Spleen (tissue), 11 donors: ENCODE measurements around the gene KCNJ5. TPM values are rescaled to one million over a fixed set of nuclear protein-coding genes. Genes with fewer than 3 reads are reported as not detected.

ENCODE experiments used
- DNase-seq: peaks from one replicate; pipeline ENCODE4 v3.0.0-alpha.2; 2020
- H3K27ac ChIP-seq, 8 donors: fragments of 200-600 bp; sonication (generic) in 7 of 8; 1 replicate in 4 of 8; 2 replicates in 4 of 8; pipeline versions ENCODE4 v1.5.0 to v1.8.0; 2016 to 2021; ENCODE audit warnings: inconsistent platforms in 4 of 8, mild to moderate bottlenecking in 4 of 8, moderate library complexity in 1 of 8
- H3K27me3 ChIP-seq, 7 donors: fragments of 200-600 bp; sonication (generic) in 6 of 7; replicated peaks in 1 of 7; 1 replicate in 4 of 7; 2 replicates in 3 of 7; pipeline versions ENCODE4 v1.5.0 to v1.8.0; 2016 to 2021; ENCODE audit warnings: inconsistent platforms in 3 of 7, mild to moderate bottlenecking in 1 of 7
- H3K36me3 ChIP-seq, 6 donors: fragments of 200-600 bp; sonication (generic) in 5 of 6; 1 replicate in 4 of 6; 2 replicates in 2 of 6; pipeline versions ENCODE4 v1.5.0 to v1.8.0; 2016 to 2021; ENCODE audit warnings: inconsistent platforms in 2 of 6
- H3K4me1 ChIP-seq, 6 donors: fragments of 200-600 bp; sonication (generic) in 5 of 6; 1 replicate in 3 of 6; 2 replicates in 3 of 6; pipeline versions ENCODE4 v1.5.0 to v1.8.0; 2016 to 2021; ENCODE audit warnings: inconsistent platforms in 3 of 6
- H3K4me3 ChIP-seq, 8 donors: fragments of 200-600 bp; sonication (generic) in 7 of 8; 1 replicate in 4 of 8; 2 replicates in 4 of 8; pipeline versions ENCODE4 v1.5.0 to v1.8.0; 2016 to 2021; ENCODE audit warnings: inconsistent platforms in 4 of 8, mild to moderate bottlenecking in 4 of 8, moderate library complexity in 2 of 8
- H3K9me3 ChIP-seq, 8 donors: fragments of 200-600 bp; sonication (generic) in 7 of 8; 1 replicate in 4 of 8; 2 replicates in 4 of 8; pipeline versions ENCODE4 v1.5.0 to v1.8.0; 2016 to 2021; ENCODE audit warnings: inconsistent platforms in 4 of 8
- CTCF ChIP-seq, 11 experiments: fragments of 200-600 bp in 7 of 11; fragments of 450-650 bp in 4 of 11; sonication (generic) in 4 of 11; IDR thresholded peaks in 8 of 11; conservative IDR thresholded peaks in 3 of 11; 1 replicate in 7 of 11; 2 replicates in 4 of 11; pipeline versions ENCODE4 v1.4.0 to v1.8.0; 2016 to 2021; ENCODE audit warnings: antibody characterized with exemption in 11 of 11, inconsistent platforms in 4 of 11, mild to moderate bottlenecking in 1 of 11
- POLR2A ChIP-seq, 3 donors: fragments of 450-650 bp; IDR thresholded peaks; one replicate each; pipeline ENCODE4 v1.5.1; 2017; ENCODE audit warnings: antibody characterized with exemption in 3 of 3, mild to moderate bottlenecking in 1 of 3
- POLR2AphosphoS5 ChIP-seq, 3 donors: sonication (generic); formaldehyde crosslinking; IDR thresholded peaks; one replicate each; pipeline ENCODE4 v1.5.1; 2017; ENCODE audit warnings: antibody characterized with exemption in 3 of 3
- WGBS, 5 donors: extraction: QIAGEN DNeasy Blood & Tissue Kit in 3 of 5; methylation state at CpG; one replicate each; pipeline versions ENCODE4 v1.1.5 to v1.1.7; 2013 to 2018; 5-methylcytosine and 5-hydroxymethylcytosine counted together
- intact Hi-C: fragments of 100-400 bp; cut with DNase I; formaldehyde crosslinking; loops from one replicate; pipeline ENCODE4 v1.15.0; 2023; ENCODE audit warnings: low total_unique reads
- polyA plus RNA-seq, 3 donors: library from polyadenylated mRNA; stranded (reverse); fragments of 200-250 nt; gene quantifications; one replicate each; pipeline ENCODE4 v1.2.1, GENCODE V29; 2013
- total RNA-seq, 7 donors: library from RNA; depleted of rRNA in 3 of 7; stranded (reverse); fragments of >200 nt in 3 of 7; fragmentation: NEBNext Ultra II Directional in 4 of 7; extraction: Animal tissue kit (Norgen Biotek cat#: 25700) in 4 of 7; gene quantifications; one replicate each; pipeline versions ENCODE4 v1.1.0 to v1.2.1, GENCODE V29; 2016 to 2021
- donor health status: healthy with polysubstance abuse.
- donor health status: DM: no; HTN: no; CAD: no; lungs with moderate emphysema.
- donor health status: DM: no; HTN: no; CAD: no.
- donor health status: Bipolar disorder and iron deficiency.
- donor health status: healthy.
- donor health status: DM: no; HTN: no; CAD: no.
- donor health status: DM: yes; HTN: yes; CAD: no.

Gene KCNJ5
- total and polyA plus RNA-seq, 10 donors, result 0.42 to 45.4 (median 12.0) TPM

DNA sequence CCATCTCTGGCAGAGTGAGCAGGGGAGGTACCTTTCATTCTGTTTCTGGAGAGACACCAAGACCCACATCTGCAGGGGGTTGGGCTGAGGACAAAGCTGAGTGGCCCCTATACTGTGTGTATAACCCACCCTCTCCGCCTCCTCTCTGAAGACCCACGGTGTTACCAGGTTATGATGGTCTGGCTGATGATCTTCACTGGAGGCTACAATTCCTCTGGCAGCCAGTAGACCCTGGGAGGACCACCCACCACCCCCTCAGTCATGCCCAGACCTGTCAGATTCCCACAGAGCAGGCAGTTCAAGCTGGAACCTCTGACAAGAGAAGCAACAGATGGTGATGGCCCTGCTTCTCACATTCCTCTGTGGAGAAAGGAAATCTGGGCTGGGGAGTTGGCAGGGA lies 12.7 kb upstream of the KCNJ5 start:
- WGBS, 5 donors, result 82 to 100% (median 90%) methylated on average over 2 of the region's 2 CpGs
- Histone ChIP-seq H3K4me3 (no peak overlapping the region), H3K36me3 (no peaks in the 10 kb centered on the region), H3K4me1 (no peaks in the 10 kb centered on the region), H3K27ac (no peak overlapping the region), H3K9me3 (no peaks in the 10 kb centered on the region), H3K27me3 (peaks cover 0 to 51% (median 0%) of the 10 kb centered on the region in 7 donors)
- DNase-seq, result no peak
- TF ChIP-seq CTCF (IDR thresholded peaks at IDR 0.05 in 8 of 11, conservative IDR thresholded peaks at IDR 0.05 in 3 of 11) (no peak), POLR2AphosphoS5 (IDR thresholded peaks at IDR 0.05) (no peak), POLR2A (IDR thresholded peaks at IDR 0.05) (no peak)
- intact Hi-C loops, result no loop called here

DNA sequence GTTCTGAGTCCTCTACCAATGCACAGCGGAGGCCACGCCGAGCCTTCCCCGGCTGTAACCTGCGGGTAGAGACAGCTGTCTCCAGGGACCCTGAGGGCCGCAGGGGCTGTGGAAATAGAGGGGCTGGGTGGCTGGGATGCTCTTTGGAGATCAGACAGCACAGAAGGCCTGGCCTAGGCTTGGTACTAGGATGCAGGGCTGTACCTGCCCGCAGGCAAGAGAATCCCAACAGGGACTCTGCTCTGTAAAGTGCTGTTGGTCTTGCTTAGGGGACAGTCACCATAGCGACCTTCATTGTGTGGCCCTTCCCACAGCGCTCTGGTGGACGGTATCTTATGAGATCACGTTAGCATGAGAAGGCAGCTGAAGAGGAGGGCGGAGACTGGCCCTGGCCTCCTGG lies 11.3 kb upstream of the KCNJ5 start:
- peaks cover 0 to 62% (median 0%) of the 10 kb centered on the region in 7 donors for H3K27me3 ChIP-seq
- H3K4me1 ChIP-seq, result peaks cover 0 to 6% (median 0%) of the 10 kb centered on the region in 6 donors
- intact Hi-C loops, result no loop called here
- TF ChIP-seq CTCF (IDR thresholded peaks at IDR 0.05 in 8 of 11, conservative IDR thresholded peaks at IDR 0.05 in 3 of 11) (no peak), POLR2AphosphoS5 (IDR thresholded peaks at IDR 0.05) (no peak), POLR2A (IDR thresholded peaks at IDR 0.05) (no peak)
- H3K9me3 ChIP-seq, result no peaks in the 10 kb centered on the region
- no peak for DNase-seq
- no peaks in the 10 kb centered on the region for H3K36me3 ChIP-seq
- no peak overlapping the region for H3K27ac ChIP-seq
- WGBS, 5 donors, result 82 to 94% (median 88%) methylated on average over 11 to 12 of the region's 12 CpGs
- H3K4me3 ChIP-seq, result no peak overlapping the region

DNA sequence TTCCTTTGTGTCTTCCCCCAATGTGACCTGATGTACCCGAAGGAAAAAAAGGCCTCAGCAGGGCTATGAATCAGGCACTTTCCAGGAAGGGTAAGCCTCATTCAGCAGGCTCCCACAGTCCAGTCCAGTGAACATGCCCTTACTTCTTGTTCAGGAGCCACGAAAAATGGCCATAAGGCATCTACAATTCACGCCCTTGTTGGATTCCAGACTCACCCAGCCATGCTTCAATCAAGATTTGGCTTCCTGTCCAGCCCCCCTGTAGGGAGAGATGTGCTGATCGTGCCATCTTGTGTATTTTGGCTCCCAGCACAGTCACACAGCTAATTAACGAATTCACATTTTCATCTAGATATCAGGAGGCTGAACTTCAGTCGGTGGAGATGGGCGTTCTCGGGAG lies 9.9 kb upstream of the KCNJ5 start:
- no peaks in the 10 kb centered on the region for H3K36me3 ChIP-seq
- peaks cover 0 to 76% (median 0%) of the 10 kb centered on the region in 7 donors for H3K27me3 ChIP-seq
- intact Hi-C loops, result no loop called here
- H3K9me3 ChIP-seq, result no peaks in the 10 kb centered on the region
- peaks cover 0 to 9% (median 0%) of the 10 kb centered on the region in 6 donors for H3K4me1 ChIP-seq
- TF ChIP-seq POLR2AphosphoS5 (IDR thresholded peaks at IDR 0.05), result no peak
- TF ChIP-seq POLR2A (IDR thresholded peaks at IDR 0.05), result no peak
- no peak for TF ChIP-seq CTCF (IDR thresholded peaks at IDR 0.05 in 8 of 11, conservative IDR thresholded peaks at IDR 0.05 in 3 of 11)
- WGBS, 5 donors, result 79 to 91% (median 86%) methylated on average over 8 of the region's 8 CpGs
- no peak overlapping the region for H3K4me3 ChIP-seq
- DNase-seq, result no peak
- no peak overlapping the region for H3K27ac ChIP-seq

- Histone ChIP-seq H3K27me3 (peaks cover 0 to 82% (median 0%) of the 10 kb centered on the region in 7 donors), H3K36me3 (no peaks in the 10 kb centered on the region), H3K9me3 (no peaks in the 10 kb centered on the region), H3K27ac (no peak overlapping the region), H3K4me3 (no peak overlapping the region), H3K4me1 (peaks cover 0 to 18% (median 0%) of the 10 kb centered on the region in 6 donors)
- 70 to 87% (median 82%) methylated on average over 5 of the region's 5 CpGs for WGBS, 5 donors
- intact Hi-C loops, result no loop called here
- no peak for DNase-seq
- TF ChIP-seq CTCF (IDR thresholded peaks at IDR 0.05 in 8 of 11, conservative IDR thresholded peaks at IDR 0.05 in 3 of 11), result no peak
- no peak for TF ChIP-seq POLR2A (IDR thresholded peaks at IDR 0.05)
- TF ChIP-seq POLR2AphosphoS5 (IDR thresholded peaks at IDR 0.05), result no peak
These were observed 8.7 kb upstream of the KCNJ5 start for GRCh38 chr11:128882451-128882850.
